ENCODE measurements around the gene DNMBP. TPM values are rescaled to one million over a fixed set of nuclear protein-coding genes. Genes with fewer than 3 reads are reported as not detected.

Gene DNMBP
- total RNA-seq, 6 donors from 2014 or later = 10.1 to 18.9 (median 12.6) TPM

DNA sequence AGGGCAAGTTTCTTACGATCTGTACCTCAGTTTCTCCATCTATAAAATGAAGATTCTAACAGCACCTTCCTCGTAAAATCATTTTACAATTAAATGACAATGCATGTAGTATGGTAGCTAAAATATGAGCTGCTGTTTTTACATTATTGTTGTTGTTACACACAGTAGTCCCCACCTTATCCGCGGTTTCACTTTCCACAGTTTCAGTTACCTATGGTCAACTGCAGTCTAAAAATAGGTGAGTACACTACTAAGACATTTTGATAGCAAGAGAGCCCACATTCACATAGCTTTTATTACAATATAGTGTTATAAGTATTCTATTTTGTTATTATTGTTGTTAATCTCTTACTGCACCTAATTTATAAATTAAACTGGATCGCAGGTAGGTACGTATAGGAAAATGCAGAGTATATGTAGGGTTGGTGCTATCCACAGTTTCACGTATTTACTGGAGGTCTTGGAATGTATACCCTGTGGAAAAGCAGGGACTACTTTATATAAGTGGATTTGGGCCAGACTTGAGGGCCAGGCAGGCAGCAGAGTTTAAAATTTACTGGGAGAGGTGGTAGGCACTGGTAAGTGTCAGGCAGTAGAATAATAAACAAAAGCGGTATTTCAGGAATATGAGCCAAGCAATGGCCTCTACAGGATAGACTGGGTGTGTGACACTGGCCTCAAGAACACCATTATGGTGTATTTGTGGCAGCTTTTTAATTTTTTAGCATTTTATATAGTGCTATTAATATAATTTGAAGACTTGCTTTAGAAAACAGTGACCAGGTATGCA lies 10.2 kb downstream of the DNMBP start:
- Histone ChIP-seq H3K27me3 (no peaks in the 10 kb centered on the region), H3K4me3 (no peak overlapping the region), H3K9me3 (no peaks in the 10 kb centered on the region), H3K4me1 (peaks cover 3 to 30% (median 14%) of the 10 kb centered on the region in 4 donors), H3K36me3 (no peaks in the 10 kb centered on the region), H3K27ac (no peak overlapping the region)
- DNase-seq (no peak), ATAC-seq (ENCODE audit: low FRiP score in 2 of 2) (no peak)
- TF ChIP-seq POLR2AphosphoS5 (IDR thresholded peaks at IDR 0.05) (no peak), POLR2A (IDR thresholded peaks at IDR 0.05) (no peak)
- TF ChIP-seq, protein P1, sequence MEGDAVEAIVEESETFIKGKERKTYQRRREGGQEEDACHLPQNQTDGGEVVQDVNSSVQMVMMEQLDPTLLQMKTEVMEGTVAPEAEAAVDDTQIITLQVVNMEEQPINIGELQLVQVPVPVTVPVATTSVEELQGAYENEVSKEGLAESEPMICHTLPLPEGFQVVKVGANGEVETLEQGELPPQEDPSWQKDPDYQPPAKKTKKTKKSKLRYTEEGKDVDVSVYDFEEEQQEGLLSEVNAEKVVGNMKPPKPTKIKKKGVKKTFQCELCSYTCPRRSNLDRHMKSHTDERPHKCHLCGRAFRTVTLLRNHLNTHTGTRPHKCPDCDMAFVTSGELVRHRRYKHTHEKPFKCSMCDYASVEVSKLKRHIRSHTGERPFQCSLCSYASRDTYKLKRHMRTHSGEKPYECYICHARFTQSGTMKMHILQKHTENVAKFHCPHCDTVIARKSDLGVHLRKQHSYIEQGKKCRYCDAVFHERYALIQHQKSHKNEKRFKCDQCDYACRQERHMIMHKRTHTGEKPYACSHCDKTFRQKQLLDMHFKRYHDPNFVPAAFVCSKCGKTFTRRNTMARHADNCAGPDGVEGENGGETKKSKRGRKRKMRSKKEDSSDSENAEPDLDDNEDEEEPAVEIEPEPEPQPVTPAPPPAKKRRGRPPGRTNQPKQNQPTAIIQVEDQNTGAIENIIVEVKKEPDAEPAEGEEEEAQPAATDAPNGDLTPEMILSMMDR (IDR thresholded peaks at IDR 0.05) = no peak
- WGBS, 2 donors = 82 to 86% methylated on average over 8 of the region's 8 CpGs

DNA sequence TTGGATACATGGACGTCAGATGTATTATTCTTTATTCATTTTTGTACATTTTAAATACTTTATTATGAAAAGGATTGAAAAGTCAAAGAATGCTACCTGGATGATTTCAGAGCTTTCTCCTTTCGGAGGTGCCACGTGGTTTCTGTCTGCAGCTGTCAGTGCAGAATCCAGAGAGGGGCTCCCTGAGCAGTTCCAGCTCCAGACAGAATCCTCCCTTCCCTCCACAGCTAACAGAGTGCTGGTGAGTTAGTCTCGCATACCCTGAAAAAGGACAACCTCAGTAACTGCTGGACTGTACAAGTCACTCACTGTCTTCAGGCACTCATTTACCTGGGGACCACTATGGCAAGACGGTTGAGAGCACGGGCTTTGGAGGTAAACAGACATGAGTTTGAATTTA lies 10.9 kb downstream of the DNMBP start:
- ATAC-seq (ENCODE audit: low FRiP score in 2 of 2) = no peak
- TF ChIP-seq POLR2AphosphoS5 (IDR thresholded peaks at IDR 0.05) (no peak), EP300 (IDR thresholded peaks at IDR 0.05) (no peak), POLR2A (IDR thresholded peaks at IDR 0.05) (no peak)
- TF ChIP-seq, protein P1 (IDR thresholded peaks at IDR 0.05) = no peak
- no peak overlapping the region for H3K27ac ChIP-seq

DNA sequence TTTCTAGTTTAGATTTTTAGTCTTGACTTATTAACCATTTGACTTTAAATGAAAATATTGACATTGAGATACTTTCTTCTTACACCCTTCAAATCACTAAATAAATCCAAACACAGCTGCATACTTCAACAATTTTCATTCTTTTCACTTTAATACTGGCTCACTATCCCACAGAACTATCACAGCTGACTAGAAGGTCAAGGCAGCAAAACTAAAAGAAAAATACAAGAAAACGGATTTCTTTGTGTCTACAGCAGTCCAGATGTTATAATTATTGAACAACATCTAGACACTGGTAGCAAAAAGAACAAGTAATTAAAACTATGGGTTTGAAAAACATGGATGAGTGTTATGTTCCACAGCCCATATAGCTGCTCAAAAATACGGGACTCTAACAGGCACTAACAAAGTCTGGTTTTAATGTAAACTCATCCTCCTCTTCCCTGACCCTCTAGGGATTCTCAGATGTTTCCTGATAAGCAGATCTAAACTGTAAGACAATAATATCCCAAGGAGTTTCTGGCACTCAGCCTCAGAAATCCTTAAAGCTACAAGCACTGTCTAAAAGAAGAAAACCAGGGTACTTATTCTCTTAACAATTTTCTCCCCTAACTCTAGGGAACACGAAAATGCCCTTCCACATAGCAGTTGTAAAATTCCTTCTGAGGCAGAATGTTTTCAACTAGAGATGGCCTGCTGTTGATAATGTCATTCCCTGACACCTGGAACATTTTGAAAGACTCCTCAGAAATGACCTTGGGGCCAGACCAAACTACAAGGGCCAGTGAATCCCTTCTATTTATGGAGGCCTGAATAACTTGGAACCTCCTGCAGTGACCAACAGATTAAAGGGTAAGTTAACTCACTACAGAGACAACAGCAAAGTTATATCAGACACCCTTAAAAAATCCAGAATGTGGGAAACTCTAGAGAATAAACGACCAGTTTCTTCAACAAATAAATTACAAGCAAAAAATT lies 12.8 kb downstream of the DNMBP start:
- peaks cover 10 to 41% (median 20%) of the 10 kb centered on the region in 4 donors for H3K4me1 ChIP-seq
- no peaks in the 10 kb centered on the region for H3K9me3 ChIP-seq
- H3K27ac ChIP-seq = peak overlapping the region in 2 of 4 donors; percentile 34 to 57
- no peaks in the 10 kb centered on the region for H3K27me3 ChIP-seq
- DNase-seq (no peak), ATAC-seq (ENCODE audit: low FRiP score in 2 of 2) (no peak)
- TF ChIP-seq POLR2AphosphoS5 (IDR thresholded peaks at IDR 0.05) (no peak), POLR2A (IDR thresholded peaks at IDR 0.05) (no peak), EP300 (IDR thresholded peaks at IDR 0.05) (no peak)
- TF ChIP-seq, protein P1 (IDR thresholded peaks at IDR 0.05) = no peak
- H3K4me3 ChIP-seq = no peak overlapping the region
- no peaks in the 10 kb centered on the region for H3K36me3 ChIP-seq
- 39 to 45% methylated on average over 4 of the region's 4 CpGs for WGBS, 2 donors

More for the DNA sequence above, 10.9 kb downstream of the DNMBP start:
- H3K4me1 ChIP-seq = peaks cover 5 to 36% (median 18%) of the 10 kb centered on the region in 4 donors
- H3K27me3 ChIP-seq = no peaks in the 10 kb centered on the region
- WGBS, 2 donors = 83 to 88% methylated on average over 6 of the region's 6 CpGs
- H3K9me3 ChIP-seq = no peaks in the 10 kb centered on the region
- DNase-seq = no peak
- H3K4me3 ChIP-seq = no peak overlapping the region
- no peaks in the 10 kb centered on the region for H3K36me3 ChIP-seq

DNA sequence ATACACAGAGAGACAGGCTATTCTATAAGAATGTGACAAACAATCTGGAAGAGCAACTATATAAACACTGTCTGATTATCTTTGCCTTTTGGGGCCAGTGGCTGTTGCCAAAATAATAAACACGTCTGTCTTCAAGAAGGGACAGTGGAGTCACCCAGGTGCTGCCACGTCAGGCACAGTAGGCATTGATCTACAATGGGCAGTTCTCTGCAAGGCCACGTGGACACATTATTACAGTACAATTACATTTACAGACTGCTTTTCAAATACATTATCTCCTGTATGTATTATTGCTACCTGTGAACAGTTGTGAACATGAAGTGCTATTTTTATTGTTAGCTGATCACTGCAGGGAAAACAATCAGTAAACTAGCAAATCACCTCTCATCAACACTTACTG lies 14.0 kb downstream of the DNMBP start:
- ATAC-seq (ENCODE audit: low FRiP score in 2 of 2) (no peak), DNase-seq (no peak)
- 60 to 67% methylated on average over 3 of the region's 3 CpGs for WGBS, 2 donors
- no peaks in the 10 kb centered on the region for H3K27me3 ChIP-seq
- no peaks in the 10 kb centered on the region for H3K36me3 ChIP-seq
- H3K4me1 ChIP-seq = peaks cover 10 to 41% (median 20%) of the 10 kb centered on the region in 4 donors
- no peaks in the 10 kb centered on the region for H3K9me3 ChIP-seq
- H3K4me3 ChIP-seq = no peak overlapping the region
- H3K27ac ChIP-seq = peak overlapping the region in 1 of 4 donors; percentile 30
- TF ChIP-seq, protein P1 (IDR thresholded peaks at IDR 0.05) = no peak
- no peak for TF ChIP-seq POLR2AphosphoS5 (IDR thresholded peaks at IDR 0.05)
